ENCODE results near the gene CNTNAP2.

DNA sequence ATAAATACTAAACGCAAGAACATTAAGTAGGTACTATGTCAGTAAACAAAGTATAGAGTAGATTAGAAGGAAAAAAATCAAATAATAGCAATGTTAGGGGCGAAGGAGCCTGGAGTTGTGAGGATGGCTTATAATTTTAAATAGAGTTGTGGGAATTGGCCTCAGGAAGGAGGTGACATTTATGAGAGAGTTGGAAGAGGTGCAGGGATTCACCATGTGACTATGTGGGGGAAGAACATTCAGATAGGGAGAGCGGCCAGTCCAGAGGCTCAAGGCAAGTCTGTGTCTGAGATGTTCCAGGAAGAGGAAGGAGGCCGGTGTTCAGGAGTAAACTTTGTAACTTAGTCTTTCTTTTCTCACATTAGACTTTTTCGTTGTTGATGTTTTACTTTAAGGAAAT lies 1695.3 kb downstream of the CNTNAP2 start:
- TF ChIP-seq POLR2A (IDR thresholded peaks at IDR 0.05; ENCODE audit: low read length) (no peak), GATA1 (IDR thresholded peaks at IDR 0.05; ENCODE audit: low read depth, low read length) (no peak)
